GM18499 (cell line): ENCODE measurements around the gene OR14I1.

Experiments used
- ATAC-seq: cut with Tn5 transposase; IDR thresholded peaks from one replicate; pipeline ENCODE4 v1.9.1; 2021; ENCODE audit warnings: moderate number of reproducible peaks; ENCODE audit not compliant: insufficient read depth, unreplicated experiment

OR14I1 gene

GRCh38 chr1:248702714-248703113, at the start of gene OR14I1:
TSS of gene OR14I1 (minus strand) at chr1:248702766.
- no peak for ATAC-seq

DNA sequence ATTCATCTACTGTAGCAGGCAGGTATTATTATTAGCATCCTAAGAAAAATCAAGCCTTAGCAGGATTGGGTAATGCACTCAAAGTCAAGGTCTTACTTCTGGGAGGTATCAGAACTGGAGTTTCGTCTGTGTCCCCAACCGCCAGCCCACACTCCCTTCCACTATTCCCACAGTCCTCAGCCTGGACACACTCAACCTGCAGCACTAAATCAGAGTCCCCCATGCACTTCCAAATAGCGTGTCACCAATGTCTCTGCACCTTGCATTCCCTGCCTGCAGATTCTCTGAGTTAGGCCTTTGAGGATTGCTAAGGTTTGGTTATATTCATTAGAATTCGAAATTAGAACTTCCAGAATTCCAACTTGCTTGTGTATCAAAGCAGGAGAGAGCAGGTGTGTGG, 49.1 kb upstream of the OR14I1 start:
- no peak for ATAC-seq

- no peak for ATAC-seq
Observed at GRCh38 chr1:248751142-248751541, 48.6 kb upstream of the OR14I1 start.

DNA sequence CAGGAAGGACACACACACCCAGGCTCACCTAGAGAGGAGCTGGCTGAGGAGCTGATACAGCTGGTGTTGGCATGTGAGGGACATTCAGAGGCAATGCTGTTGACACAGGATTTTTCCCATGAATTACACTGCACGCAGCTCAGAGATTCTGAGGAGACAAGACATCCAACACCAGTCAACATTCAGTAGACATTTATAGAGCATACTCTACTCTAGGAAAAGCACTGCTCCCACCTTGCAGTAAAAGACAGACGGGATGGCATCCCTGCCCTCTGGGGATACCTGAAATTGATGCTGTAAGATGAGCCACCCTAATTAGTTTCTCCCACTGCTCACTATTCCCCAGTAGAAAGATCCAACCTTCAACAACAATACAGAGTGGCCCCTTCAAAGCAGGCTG, 47.9 kb upstream of the OR14I1 start:
- ATAC-seq = no peak

DNA sequence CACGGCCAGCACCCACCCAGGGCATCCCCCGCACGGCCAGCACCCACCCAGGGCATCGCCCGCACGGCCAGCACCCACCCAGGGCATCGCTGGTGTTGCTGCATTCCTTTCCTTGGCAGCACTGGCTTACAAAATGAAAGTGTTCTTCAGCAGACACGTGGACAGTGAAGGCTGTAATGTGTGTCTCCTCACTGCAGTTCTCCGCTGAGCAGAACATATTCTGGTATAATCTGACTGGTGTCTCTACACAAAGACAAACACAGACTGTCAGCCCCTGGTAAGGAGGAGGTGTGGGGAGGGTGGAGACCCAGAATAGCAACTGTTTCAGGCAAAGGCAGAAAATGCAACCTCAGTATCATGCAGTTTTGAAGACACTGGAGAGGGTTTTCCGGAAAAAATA, 45.6 kb upstream of the OR14I1 start:
- ATAC-seq = no peak

DNA sequence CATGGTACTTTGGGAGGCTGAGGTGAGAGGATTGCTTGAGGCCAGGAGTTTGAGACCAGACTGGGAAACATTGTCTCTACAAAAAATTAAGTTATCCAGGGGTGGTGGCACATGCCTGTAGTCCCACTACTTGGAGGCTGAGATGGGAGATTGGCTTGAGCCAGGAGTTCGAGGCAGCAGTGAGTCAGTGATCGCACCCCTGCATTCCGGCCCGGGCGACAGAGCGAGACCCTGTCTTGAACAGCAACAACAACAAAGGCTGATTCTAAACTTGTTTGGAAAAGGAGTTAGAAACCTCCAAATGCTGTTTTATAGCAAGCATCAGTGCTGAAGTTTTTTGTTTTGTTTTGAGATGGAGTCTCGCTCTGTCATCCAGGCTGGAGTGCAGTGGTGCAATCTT, 38.3 kb upstream of the OR14I1 start:
- ATAC-seq = no peak

DNA sequence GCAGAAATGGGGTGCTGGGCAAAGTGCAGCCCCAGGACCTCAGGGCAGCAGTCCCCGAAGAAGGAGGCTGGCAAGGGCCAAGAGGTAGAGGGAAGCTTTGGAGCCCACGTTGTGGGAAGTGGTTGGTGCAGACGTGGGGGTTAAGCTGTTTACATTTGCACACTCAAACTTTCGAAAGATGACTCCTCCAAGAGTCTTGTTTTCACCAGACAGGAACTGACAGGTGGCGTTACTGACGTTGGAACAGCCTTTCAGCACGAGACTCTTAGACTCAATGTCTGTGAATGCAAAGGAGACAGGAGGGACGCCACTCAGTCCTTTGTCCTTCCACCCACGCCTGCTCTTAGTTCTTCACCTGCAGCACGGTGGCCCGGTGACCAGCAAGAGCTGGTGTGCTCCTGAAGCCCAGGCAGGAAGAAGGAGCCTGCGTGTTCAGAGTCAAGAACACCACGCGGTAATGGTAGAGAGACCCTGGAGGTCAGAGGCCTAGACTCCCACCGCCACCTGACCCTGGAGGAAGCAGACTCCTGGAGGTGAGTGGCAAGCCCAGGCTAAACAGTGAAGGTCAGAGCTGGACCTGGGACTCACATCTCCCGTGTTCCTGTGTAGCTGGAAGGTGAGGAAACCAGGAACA, 37.1 kb upstream of the OR14I1 start:
- no peak for ATAC-seq

GRCh38 chr1:248737457-248737856, 34.9 kb upstream of the OR14I1 start:
- ATAC-seq = no peak

GRCh38 chr1:248736977-248737376, 34.4 kb upstream of the OR14I1 start:
- no peak for ATAC-seq

GRCh38 chr1:248733566-248733965, 31.0 kb upstream of the OR14I1 start:
- no peak for ATAC-seq

- ATAC-seq = no peak
Observed at GRCh38 chr1:248730507-248731335, 28.2 kb upstream of the OR14I1 start.

- no peak for ATAC-seq
Observed at GRCh38 chr1:248714248-248714647, 11.7 kb upstream of the OR14I1 start.

DNA sequence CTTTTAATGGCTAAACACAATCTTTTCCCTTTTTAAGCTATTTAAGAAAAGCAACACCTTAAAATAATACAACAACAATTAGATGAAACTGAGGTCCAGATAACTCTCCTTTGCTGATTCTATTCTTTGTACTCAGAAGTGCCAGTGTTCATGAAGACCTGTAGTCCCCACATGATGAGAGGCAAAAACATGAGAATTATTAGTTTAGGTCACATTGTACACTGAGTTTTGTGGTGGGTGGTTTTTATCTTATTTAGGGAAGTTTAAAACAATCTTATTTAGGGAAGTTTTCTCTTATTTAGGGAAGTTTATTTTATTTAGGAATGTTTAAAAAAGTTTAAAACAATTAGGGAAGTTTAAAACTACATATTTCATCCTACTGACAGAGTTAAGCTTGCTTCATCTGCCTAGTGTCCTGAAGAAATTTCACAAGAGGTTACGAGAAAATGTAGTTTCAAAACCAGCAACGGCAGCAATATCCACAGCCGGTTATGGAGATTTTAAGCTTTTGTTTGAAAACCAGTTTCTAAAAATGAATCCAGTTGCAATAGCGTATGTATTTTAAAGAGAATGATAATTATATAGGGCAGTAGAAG, 7.8 kb upstream of the OR14I1 start:
- no peak for ATAC-seq

DNA sequence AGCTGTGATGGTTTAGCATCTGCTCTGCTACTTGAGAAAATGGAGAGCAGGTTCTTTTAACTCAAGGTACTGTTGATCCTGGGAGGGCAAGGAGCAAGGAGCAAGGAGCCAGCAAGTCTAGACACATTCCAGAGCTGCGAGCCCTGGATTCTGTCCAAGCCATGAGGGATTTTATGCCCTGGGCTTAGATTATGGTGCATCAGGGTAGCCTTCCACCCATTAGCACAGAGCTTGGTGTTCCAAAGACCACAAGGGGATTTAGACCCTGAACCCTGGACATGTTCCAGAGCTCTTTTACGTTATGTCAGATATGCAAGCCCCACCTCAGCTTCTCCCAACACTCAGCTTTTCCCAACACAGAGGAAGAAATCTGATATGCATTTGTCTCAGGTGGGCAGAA, 2.0 kb upstream of the OR14I1 start:
- ATAC-seq = no peak

DNA sequence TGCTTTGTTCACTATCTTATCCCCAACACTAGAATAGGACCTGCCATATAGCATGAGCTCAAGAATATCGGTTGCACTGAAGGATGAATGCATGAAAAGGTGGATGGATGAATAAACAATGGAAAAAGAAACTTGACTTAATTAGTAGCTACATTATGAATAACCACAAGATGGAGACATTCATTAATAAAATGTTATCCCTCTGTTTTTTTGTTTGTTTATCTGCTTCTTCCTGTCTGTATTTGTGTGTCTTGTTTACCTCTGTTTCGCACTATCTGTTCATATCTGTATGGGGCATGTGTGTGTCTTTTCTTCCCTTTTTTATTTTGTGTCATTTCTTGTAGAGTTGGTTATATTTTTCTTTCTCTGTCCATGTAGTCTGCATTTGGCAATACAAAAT, 1.1 kb upstream of the OR14I1 start:
- ATAC-seq = no peak

DNA sequence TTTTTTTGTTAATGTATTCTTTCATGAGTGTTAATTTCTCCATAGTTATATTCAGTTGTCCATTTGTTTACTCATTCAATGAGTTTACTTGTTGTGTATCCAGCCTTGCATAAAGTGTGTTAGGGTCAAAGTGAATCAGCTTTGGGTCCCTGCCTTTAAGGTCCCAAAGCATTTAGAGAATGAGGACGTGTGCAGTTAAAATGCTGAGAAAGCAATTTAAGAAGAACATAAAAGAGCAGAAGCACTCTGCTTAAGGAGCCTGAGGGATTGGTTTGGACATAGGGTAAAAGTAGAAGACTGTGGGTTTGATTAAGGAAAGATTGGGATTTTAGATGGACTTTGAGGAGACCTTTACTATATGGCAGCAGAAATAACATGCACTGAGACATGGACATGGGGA, 3.5 kb downstream of the OR14I1 start:
- ATAC-seq = no peak

- ATAC-seq = no peak
Observed at GRCh38 chr1:248697907-248698306, 4.7 kb downstream of the OR14I1 start.

DNA sequence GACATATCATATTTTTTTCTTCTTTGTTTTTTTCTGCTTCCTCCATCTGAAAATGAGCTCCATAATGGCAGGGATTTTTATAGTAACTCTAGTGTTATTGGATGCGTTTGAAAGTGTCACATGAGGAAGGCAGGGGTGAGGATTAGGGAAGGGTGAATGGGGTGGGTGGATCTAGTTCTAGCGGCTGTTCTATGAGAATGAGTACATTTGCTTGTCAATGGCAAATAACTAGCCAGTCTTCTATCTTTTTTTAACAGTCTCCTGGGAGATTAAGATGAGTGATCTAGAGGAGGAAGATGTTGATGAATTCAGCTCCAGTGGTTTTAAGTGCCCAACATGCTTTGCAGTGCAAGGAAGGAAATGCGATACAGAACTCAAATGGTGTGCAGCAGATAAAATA, 5.8 kb downstream of the OR14I1 start:
- ATAC-seq = no peak

DNA sequence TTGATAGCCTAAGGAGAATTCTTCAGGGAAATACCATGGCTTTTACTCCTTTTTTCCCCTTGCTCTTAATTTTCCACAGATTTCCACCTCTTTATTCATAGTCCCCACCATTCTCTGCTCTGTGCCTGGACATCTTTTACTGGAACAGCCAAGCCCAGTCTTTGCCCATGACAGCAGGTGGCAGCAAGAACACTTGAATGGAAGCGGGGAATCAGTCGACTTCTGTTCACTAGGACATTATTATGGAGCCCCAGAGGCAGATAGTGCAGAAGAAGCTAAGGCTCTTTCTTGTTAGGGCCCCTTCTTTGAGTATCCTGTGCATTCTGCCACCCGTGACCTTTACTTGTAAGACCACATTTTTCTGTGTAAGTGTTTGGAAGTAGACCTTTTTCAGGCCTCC, 6.3 kb downstream of the OR14I1 start:
- ATAC-seq = no peak

DNA sequence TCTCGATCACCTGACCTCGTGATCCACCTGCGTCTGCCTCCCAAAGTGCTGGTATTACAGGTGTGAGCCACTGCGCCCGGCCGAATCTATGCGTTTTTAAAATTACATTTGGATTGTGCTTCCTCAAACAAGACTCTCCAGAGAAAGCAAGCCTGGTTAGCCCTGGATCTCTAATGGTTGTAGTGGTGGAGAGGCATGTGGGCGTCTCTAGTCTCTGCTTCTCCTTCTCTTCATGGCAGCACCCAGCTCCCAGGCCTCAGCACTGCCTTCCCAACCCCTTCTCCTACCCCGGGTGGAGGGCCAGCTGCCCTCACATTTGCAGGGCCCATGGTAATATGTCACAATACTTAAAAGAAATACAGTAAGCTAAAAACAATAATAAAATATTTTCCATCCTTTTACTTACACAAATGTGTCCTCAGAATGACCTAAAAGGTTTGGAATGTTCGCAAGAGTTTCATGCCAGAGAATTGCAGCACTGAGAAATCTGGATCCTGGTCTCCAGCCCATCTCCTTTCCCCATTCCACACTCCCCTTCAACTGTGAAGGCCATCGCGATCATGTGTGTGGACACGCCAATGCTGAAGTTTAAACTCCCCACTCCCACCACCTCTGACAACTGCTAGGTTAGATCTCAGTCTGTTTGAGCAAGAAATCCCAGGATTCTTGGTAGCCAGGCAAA, 7.0 kb downstream of the OR14I1 start:
- no peak for ATAC-seq

GRCh38 chr1:248691567-248692155, 10.9 kb downstream of the OR14I1 start:
- no peak for ATAC-seq
